ENCODE data around the gene UBQLN4.

DNA sequence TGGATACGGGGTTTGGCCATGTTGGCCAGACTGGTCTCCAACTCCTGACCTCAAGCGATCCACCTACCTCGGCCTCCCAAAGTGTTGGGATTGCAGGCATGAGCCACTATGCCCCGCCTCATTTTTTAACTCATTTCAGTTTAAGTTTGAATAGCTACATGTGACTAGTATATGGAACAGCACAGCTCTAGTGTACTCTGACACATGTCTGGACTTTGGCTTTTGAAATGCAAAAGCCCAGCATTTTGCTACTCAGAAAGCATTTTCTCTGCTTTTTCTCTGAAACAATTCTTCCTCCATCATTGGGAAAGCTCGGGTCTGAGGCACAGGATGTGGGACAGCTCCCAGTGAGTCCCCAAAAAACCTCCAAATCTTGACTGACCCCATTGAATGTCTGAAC lies 28.8 kb downstream of the UBQLN4 start:
- no peak for TF ChIP-seq ARNT (IDR thresholded peaks at IDR 0.05)
- TF ChIP-seq BHLHE40 (IDR thresholded peaks at IDR 0.05; ENCODE audit: borderline replicate concordance): no peak
- TF ChIP-seq TARDBP (IDR thresholded peaks at IDR 0.05): no peak
- no peak for TF ChIP-seq LEF1 (IDR thresholded peaks at IDR 0.05; ENCODE audit: borderline replicate concordance)
